GM12865 (cell line): ENCODE results near the gene CBL.

Experiments used
- DNase-seq: peaks from one replicate; pipeline ENCODE4 v3.0.0; 2010; ENCODE audit warnings: low read depth
- H3K4me3 ChIP-seq: 2 replicates; pipeline ENCODE4 v1.5.1; 2011; ENCODE audit warnings: mild to moderate bottlenecking, low read depth, low read length, control low read depth
- TF ChIP-seq, protein P1 (sequence below): IDR thresholded peaks from 2 replicates; pipeline ENCODE4 v1.5.1; 2011; ENCODE audit warnings: low read length, control low read depth, low read depth, inconsistent platforms; ENCODE audit not compliant: insufficient read depth; ENCODE audit errors: missing control alignments

CBL gene

DNA sequence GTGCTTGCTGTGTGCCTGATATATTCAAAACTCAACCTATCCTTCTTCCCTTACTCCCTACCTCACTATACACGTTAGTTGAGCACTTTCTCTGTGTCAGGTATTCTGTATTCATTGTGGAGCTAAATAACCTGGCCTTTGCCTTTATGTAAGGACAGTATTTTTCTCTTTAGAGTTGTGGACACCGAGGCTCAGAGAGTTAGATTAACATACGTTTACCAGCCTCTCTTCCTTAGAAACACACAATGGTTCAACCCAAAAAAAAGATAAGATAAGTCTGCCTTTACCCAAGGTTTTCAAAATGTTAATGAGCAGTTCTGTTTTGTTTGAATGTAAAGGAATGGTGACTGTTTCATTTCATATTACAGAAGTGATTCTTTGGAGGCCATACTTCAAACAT is 45.0 kb downstream of the CBL start:
- TF ChIP-seq, protein P1, sequence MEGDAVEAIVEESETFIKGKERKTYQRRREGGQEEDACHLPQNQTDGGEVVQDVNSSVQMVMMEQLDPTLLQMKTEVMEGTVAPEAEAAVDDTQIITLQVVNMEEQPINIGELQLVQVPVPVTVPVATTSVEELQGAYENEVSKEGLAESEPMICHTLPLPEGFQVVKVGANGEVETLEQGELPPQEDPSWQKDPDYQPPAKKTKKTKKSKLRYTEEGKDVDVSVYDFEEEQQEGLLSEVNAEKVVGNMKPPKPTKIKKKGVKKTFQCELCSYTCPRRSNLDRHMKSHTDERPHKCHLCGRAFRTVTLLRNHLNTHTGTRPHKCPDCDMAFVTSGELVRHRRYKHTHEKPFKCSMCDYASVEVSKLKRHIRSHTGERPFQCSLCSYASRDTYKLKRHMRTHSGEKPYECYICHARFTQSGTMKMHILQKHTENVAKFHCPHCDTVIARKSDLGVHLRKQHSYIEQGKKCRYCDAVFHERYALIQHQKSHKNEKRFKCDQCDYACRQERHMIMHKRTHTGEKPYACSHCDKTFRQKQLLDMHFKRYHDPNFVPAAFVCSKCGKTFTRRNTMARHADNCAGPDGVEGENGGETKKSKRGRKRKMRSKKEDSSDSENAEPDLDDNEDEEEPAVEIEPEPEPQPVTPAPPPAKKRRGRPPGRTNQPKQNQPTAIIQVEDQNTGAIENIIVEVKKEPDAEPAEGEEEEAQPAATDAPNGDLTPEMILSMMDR = no peak
- DNase-seq = no peak
- no peak overlapping the region for H3K4me3 ChIP-seq

DNA sequence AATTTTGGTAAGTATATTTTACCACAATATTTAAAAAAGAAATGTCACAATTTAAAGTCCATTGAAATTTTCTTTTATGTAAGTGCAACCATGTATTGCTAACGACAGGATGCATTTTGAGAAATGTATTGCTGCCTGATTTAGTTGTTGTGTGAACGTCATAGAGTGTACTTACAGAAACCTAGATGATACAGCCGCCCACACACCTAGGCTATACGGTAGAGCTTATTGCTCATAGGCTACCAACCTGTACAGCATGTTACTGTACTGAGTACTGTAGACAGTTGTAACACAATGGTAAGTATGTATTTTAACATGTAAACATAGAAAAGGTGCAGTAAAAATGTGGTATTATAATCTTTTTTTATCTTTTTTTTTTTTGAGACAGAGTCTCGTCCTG is 48.1 kb downstream of the CBL start:
- TF ChIP-seq, protein P1 = no peak
- no peak overlapping the region for H3K4me3 ChIP-seq
- no peak for DNase-seq

DNA sequence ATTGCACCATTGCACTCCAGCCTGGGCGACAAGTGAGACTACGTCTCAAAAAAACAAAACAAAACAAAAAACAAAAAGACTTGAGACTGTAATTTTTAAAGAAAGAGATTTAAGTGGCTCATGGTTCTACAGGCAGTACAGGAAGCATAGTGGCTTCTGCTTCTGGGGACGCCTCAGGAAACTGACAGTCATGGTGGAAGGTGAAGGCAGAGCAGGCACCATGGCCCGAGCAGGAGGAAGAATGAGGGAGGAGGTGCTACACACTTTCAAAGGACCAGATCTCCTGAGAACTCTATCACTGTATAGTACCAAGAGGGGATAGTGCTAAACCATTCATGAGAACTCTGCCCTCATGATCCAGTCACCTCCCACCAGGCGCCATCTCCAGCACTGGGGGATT is 52.0 kb downstream of the CBL start:
- DNase-seq = no peak
- TF ChIP-seq, protein P1 = no peak
- H3K4me3 ChIP-seq = no peak overlapping the region

DNA sequence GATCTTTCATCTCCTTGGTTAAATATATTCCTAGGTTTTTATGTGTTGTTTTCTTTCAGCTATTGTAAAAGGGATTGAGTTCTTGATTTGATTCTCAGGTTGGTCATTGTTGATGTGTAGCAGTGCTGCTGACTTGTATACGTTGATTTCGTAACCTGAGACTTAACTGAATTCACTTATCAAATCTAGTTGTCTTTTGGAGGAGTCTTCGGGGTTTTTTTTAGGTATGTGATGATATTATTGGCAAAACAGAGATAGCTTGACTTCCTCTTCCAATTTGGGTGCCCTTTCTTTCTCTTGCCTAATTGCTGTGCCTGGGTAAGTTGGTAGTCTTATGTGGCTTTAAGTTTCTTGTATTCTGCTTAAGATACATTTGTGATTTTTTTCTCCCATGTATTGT is 52.8 kb downstream of the CBL start:
- H3K4me3 ChIP-seq = peak overlapping the region; percentile 53; the same call in 1 of the 2 replicates
- TF ChIP-seq, protein P1 = no peak
- DNase-seq = peak; percentile 26

DNA sequence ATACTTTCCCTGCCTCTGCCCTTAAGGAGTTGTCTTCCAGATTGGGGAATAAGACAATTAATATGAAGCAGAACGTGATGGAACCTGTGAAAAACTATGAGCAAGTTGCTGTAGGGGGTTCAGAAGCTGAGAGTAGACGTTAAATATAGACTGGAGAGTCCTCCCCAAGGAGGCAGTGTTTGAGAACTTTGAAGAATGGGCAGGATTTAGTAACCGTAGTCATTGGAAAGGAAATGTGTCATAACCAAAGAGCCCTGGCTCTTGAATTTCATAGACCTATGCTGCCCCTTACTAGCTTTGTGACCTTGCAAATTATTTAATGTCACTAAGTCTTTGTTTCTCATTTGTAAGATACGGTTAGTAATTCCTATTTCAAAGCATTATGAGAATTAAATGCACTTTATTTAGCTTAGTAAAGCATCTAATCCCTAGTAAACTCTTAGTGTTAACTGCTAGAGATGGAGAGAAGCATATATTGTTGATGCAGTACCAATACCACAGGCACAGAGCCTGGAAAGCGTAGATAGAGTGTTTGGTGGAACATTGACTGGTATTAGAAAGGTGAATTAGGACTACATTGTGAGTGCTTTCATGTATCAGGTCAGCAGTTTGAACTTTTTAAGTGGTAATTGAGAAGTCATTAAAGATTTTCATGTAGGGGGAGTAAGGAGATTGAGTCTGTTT is 56.7 kb downstream of the CBL start:
- H3K4me3 ChIP-seq = peak overlapping the region; percentile 33
- peak; percentile 70 for DNase-seq
- TF ChIP-seq, protein P1 = no peak

DNA sequence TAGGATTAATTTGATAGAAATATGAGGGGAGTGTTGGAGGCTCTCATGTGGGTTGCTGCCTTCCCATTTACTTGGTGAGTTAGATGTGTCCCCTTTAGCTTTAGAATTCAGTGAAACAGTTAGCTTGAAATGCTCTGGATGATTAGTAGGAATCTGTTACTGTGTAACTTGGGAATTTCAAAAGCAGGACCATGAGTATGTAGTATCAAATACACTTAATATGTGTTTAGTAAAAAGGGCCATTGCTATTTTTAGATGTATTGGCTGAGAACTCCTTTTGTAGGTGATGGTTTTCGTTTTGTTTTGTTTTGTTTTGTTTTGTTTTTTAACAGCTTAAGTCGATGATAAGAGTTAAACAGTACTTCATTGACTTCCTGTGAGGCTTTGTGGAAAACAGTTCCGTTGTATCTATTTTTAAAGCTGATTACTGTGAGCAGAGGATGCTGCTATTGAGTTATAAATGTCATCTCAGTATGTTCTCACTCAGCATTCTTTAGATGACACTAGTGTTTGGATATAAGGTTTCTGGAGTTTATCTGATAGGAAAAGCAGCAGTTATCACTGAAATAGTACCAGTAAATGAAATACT is 57.3 kb downstream of the CBL start:
- DNase-seq = peak; percentile 51
- H3K4me3 ChIP-seq = peak overlapping the region; percentile 28; the same call in 1 of the 2 replicates
- TF ChIP-seq, protein P1 = no peak

DNA sequence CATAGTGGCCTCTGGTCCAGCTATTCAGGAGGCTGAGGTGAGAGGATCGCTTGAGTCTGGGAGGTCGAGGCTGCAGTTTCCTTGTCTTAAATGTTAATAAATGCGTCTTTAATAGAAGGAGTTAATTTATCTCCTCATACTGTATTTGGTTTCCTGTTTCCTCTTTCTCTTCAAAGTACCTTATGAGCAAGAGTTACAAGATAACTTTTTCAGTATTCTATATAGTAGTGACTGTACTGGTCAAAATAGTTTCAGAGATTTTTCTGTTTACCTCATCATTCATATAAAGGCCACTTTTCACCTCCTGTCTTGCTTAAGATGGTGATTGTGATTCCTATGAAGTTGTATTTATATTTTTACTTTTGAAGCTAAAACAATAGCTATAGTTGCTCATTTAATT is 59.9 kb downstream of the CBL start:
- DNase-seq = no peak
- H3K4me3 ChIP-seq = no peak overlapping the region
- TF ChIP-seq, protein P1 = no peak
